Measurements from ENCODE around the gene CNOT6L. TPM values are rescaled to one million over a fixed set of nuclear protein-coding genes. Genes with fewer than 3 reads are reported as not detected.

CNOT6L gene
- total and polyA plus RNA-seq, 2 of the 4 experiments (the other 2 are of a cell fraction): 3.5 to 21.1 TPM

GRCh38 chr4:77865259-77865658, 46.1 kb upstream of the CNOT6L start:
- WGBS, 2 experiments (ENCODE audit: extremely low coverage in 2 of 2, insufficient read length in 1 of 2): no CpG with 5 or more reads among the region's 3 CpGs
- intact Hi-C loops (cut with micrococcal nuclease): loop anchor here (10.0 kb wide), 1 partner anchor 480 kb away; no protein-coding TSS in a partner anchor
- no peak overlapping the region for H3K14ac ChIP-seq (replicated peaks; ENCODE audit: low read depth, low read length)

More at GRCh38 chr4:77865259-77865658, 46.1 kb upstream of the CNOT6L start:
- no peak overlapping the region for H2BK20ac ChIP-seq (ENCODE audit: low read depth, low read length)
- DNase-seq: no peak
- H3K27ac ChIP-seq (ENCODE audit: insufficient read depth, low read length): no peak overlapping the region
- ChIA-PET POLR2A (ENCODE audit: unreplicated experiment) (no interaction called here), CTCF (no interaction called here)
- H2BK120ac ChIP-seq (ENCODE audit: low read depth, low read length): no peak overlapping the region
- H3K9ac ChIP-seq (ENCODE audit: low read depth, low read length): no peak overlapping the region
- TF ChIP-seq RFX5 (IDR thresholded peaks at IDR 0.05; ENCODE audit: low read depth, low read length) (no peak), FOS (IDR thresholded peaks at IDR 0.05; ENCODE audit: low read depth, low read length) (no peak), MXI1 (IDR thresholded peaks at IDR 0.05; ENCODE audit: borderline replicate concordance, low read depth, low read length) (no peak), SMC3 (IDR thresholded peaks at IDR 0.05; ENCODE audit: low read depth, low read length) (no peak), RCOR1 (IDR thresholded peaks at IDR 0.05; ENCODE audit: insufficient replicate concordance, low read length) (no peak), MAFK (IDR thresholded peaks at IDR 0.05; ENCODE audit: low read depth, low read length) (no peak), USF2 (IDR thresholded peaks at IDR 0.05; ENCODE audit: low read depth, low read length) (no peak), MAZ (IDR thresholded peaks at IDR 0.05; ENCODE audit: borderline replicate concordance, low read depth, low read length) (no peak), RAD21 (IDR thresholded peaks at IDR 0.05; ENCODE audit: low read length) (no peak), POLR2A (IDR thresholded peaks at IDR 0.05; ENCODE audit: low read depth, low read length) (no peak), CEBPB (IDR thresholded peaks at IDR 0.05; ENCODE audit: low read depth, low read length) (no peak), BHLHE40 (IDR thresholded peaks at IDR 0.05; ENCODE audit: low read depth, low read length) (no peak), CTCF (conservative IDR thresholded peaks at IDR 0.05; ENCODE audit: low read depth, low read length) (no peak), ELK1 (IDR thresholded peaks at IDR 0.05; ENCODE audit: borderline replicate concordance, low read depth, low read length) (no peak), NFE2L2 (IDR thresholded peaks at IDR 0.05; ENCODE audit: low read depth, low read length) (no peak), CHD1 (IDR thresholded peaks at IDR 0.05; ENCODE audit: low read depth, low read length) (no peak)
- no peak overlapping the region for H2BK5ac ChIP-seq (ENCODE audit: low read depth, low read length, poor library complexity, severe bottlenecking)
- H3K9me1 ChIP-seq (ENCODE audit: insufficient read depth, low read length): no peaks in the 10 kb centered on the region
- H3K9me3 ChIP-seq (ENCODE audit: control insufficient read depth, insufficient read depth, low read length): no peaks in the 10 kb centered on the region
- H4K20me1 ChIP-seq (ENCODE audit: insufficient read depth, low read length): no peaks in the 10 kb centered on the region
- H2AFZ ChIP-seq (replicated peaks; ENCODE audit: low read length, poor library complexity): no peak overlapping the region
- no peak overlapping the region for H3K4me2 ChIP-seq (ENCODE audit: low read depth, low read length)
- no peak overlapping the region for H4K91ac ChIP-seq (ENCODE audit: insufficient read depth, low read depth, low read length)
- H3K56ac ChIP-seq (ENCODE audit: extremely low read depth, insufficient read depth, low read length): no peak overlapping the region
- dilution Hi-C loops (cut with HindIII; ENCODE audit: low sequenced_read_pairs, unreplicated experiment): no loop called here
- H3K79me1 ChIP-seq (ENCODE audit: low read depth in 1 of 2, low read length in 2 of 2): peaks cover 21 to 29% of the 10 kb centered on the region in 2 experiments
- H4K5ac ChIP-seq (ENCODE audit: low read depth, low read length): no peak overlapping the region
- no peaks in the 10 kb centered on the region for H3K27me3 ChIP-seq (ENCODE audit: control insufficient read depth, insufficient read depth, low read length)
- no peak for ATAC-seq (ENCODE audit: low read depth)
- H3K4ac ChIP-seq (ENCODE audit: low read depth, low read length): no peak overlapping the region
- H3K36me3 ChIP-seq (ENCODE audit: control insufficient read depth, insufficient read depth, low read length): no peaks in the 10 kb centered on the region; the same call in 1 of the 2 replicates
- no peak overlapping the region for H3K23ac ChIP-seq (ENCODE audit: low read depth, low read length)
- H2AK9ac ChIP-seq (replicated peaks; ENCODE audit: low read depth, low read length, poor library complexity): no peak overlapping the region
- in situ Hi-C loops (cut with MboI; ENCODE audit: low sequenced_read_pairs): loop anchor here (25.0 kb wide), 1 partner anchor 478 kb away; no protein-coding TSS in a partner anchor
- no TSS peak for BruUV-seq (replicated peaks)
- H3K4me1 ChIP-seq (ENCODE audit: control insufficient read depth, insufficient read depth, low read length): peaks cover 1% of the 10 kb centered on the region; the same call in 1 of the 2 replicates
- H2BK15ac ChIP-seq (ENCODE audit: low read depth, low read length): no peak overlapping the region
- no peak overlapping the region for H3K4me3 ChIP-seq (ENCODE audit: insufficient read depth, low read depth, low read length)
- no peak overlapping the region for H2AK5ac ChIP-seq (ENCODE audit: low read depth, low read length)
- no peak overlapping the region for H4K8ac ChIP-seq (ENCODE audit: low read depth in 2 of 2, low read length in 2 of 2)
- no peak overlapping the region for H3K18ac ChIP-seq (ENCODE audit: low read depth, low read length)
